Erythroblast (primary cell): Measurements from ENCODE around the gene C22orf15.

Experiments
- DNase-seq, 2 experiments: peaks; one replicate each; lab custom pipeline; 2025; lab: John Stamatoyannopoulos, UW
- GATA1 ChIP-seq: IDR thresholded peaks from 2 replicates; pipeline ENCODE4 v1.6.1; 2011; ENCODE audit warnings: low read depth, mild to moderate bottlenecking, control low read depth, low read length, moderate library complexity
- POLR2A ChIP-seq: IDR thresholded peaks from 2 replicates; pipeline ENCODE4 v1.6.1; 2011; ENCODE audit warnings: mild to moderate bottlenecking, low read length

C22orf15 gene

GRCh38 chr22:23742505-23743264 is 20.1 kb upstream of the C22orf15 start:
- no peak for TF ChIP-seq POLR2A
- no peak for TF ChIP-seq GATA1
- DNase-seq, result no peak

- no peak for DNase-seq
- TF ChIP-seq POLR2A (no peak), GATA1 (no peak)
Observed at GRCh38 chr22:23743303-23743705, 19.5 kb upstream of the C22orf15 start.

- no peak for DNase-seq
- TF ChIP-seq GATA1 (no peak), POLR2A (no peak)
Observed at GRCh38 chr22:23744001-23744400, 18.8 kb upstream of the C22orf15 start.

GRCh38 chr22:23744485-23744884 is 18.3 kb upstream of the C22orf15 start:
- no peak for TF ChIP-seq POLR2A
- no peak for TF ChIP-seq GATA1
- no peak for DNase-seq

- TF ChIP-seq GATA1 (no peak), POLR2A (no peak)
- no peak for DNase-seq
Observed at GRCh38 chr22:23745791-23746190, 17.0 kb upstream of the C22orf15 start.

GRCh38 chr22:23749841-23750301 is 12.9 kb upstream of the C22orf15 start:
- DNase-seq, result no peak
- TF ChIP-seq POLR2A, result no peak
- no peak for TF ChIP-seq GATA1

GRCh38 chr22:23750367-23750713 is 12.4 kb upstream of the C22orf15 start:
- TF ChIP-seq GATA1 (no peak), POLR2A (no peak)
- no peak for DNase-seq

- peak; percentile 91 to 94 for DNase-seq
- peak; percentile 76 for TF ChIP-seq POLR2A
- TF ChIP-seq GATA1, result no peak
Observed at GRCh38 chr22:23750714-23751440, 11.9 kb upstream of the C22orf15 start, which contains the start of gene ZNF70. Gene ZNF70 (minus strand): TSS chr22:23751112. CDS start chr22:23745140, 5,972 bp downstream.

GRCh38 chr22:23751441-23751996 is 11.3 kb upstream of the C22orf15 start:
- DNase-seq, result peak in 1 of 2 experiments; percentile 63
- TF ChIP-seq POLR2A (peak; percentile 30), GATA1 (no peak)

- TF ChIP-seq POLR2A, result no peak
- TF ChIP-seq GATA1, result no peak
- no peak for DNase-seq
Observed at GRCh38 chr22:23752090-23752691, 10.6 kb upstream of the C22orf15 start.

- TF ChIP-seq GATA1 (no peak), POLR2A (no peak)
- no peak for DNase-seq
Observed at GRCh38 chr22:23752750-23753149, 10.0 kb upstream of the C22orf15 start.

- TF ChIP-seq POLR2A (no peak), GATA1 (no peak)
- DNase-seq, result no peak
Observed at GRCh38 chr22:23753385-23753784, 9.4 kb upstream of the C22orf15 start.

- DNase-seq, result no peak
- TF ChIP-seq GATA1, result no peak
- TF ChIP-seq POLR2A, result no peak
Observed at GRCh38 chr22:23754220-23754919, 8.4 kb upstream of the C22orf15 start, which contains the start of gene VPREB3. Gene VPREB3 (minus strand): TSS chr22:23754425. CDS start chr22:23754363, 62 bp downstream.

- TF ChIP-seq POLR2A (no peak), GATA1 (no peak)
Observed at GRCh38 chr22:23754980-23755636, 7.7 kb upstream of the C22orf15 start.

More at GRCh38 chr22:23754980-23755636, 7.7 kb upstream of the C22orf15 start:
- DNase-seq, result no peak
